HEK293 (cell line): ENCODE measurements around the gene ROR2.

Source experiments
- CTCF ChIP-seq: fragments of 450-650 bp; formaldehyde crosslinking; IDR thresholded peaks from 2 replicates; pipeline ENCODE4 v1.5.1; 2016; ENCODE audit warnings: missing biosample characterization, missing genetic modification characterization
- GFI1B ChIP-seq: fragments of 450-650 bp; formaldehyde crosslinking; IDR thresholded peaks from 2 replicates; pipeline ENCODE4 v1.5.1; 2016; ENCODE audit warnings: missing biosample characterization, missing genetic modification characterization
- SALL2 ChIP-seq: fragments of 450-650 bp; formaldehyde crosslinking; IDR thresholded peaks from 2 replicates; pipeline ENCODE4 v1.5.0; 2017; ENCODE audit warnings: missing biosample characterization, mild to moderate bottlenecking, missing genetic modification characterization, borderline replicate concordance
- ZBTB26 ChIP-seq: fragments of 450-650 bp; formaldehyde crosslinking; optimal IDR thresholded peaks from 2 replicates; pipeline ENCODE3; 2016; ENCODE audit warnings: missing biosample characterization, mild to moderate bottlenecking, missing genetic modification characterization
- ZFP3 ChIP-seq: fragments of 450-650 bp; formaldehyde crosslinking; IDR thresholded peaks from 2 replicates; pipeline ENCODE4 v1.5.1; 2016; ENCODE audit warnings: low read depth, missing biosample characterization, missing genetic modification characterization
- ZNF146 ChIP-seq: fragments of 450-650 bp; formaldehyde crosslinking; IDR thresholded peaks from 2 replicates; pipeline ENCODE4 v1.5.1; 2016; ENCODE audit warnings: missing biosample characterization, missing genetic modification characterization
- ZNF175 ChIP-seq: fragments of 450-650 bp; formaldehyde crosslinking; IDR thresholded peaks from 2 replicates; pipeline ENCODE4 v1.5.1; 2016; ENCODE audit warnings: missing biosample characterization, missing genetic modification characterization
- ZNF24 ChIP-seq: fragments of 450-650 bp; formaldehyde crosslinking; IDR thresholded peaks from 2 replicates; pipeline ENCODE4 v1.5.1; 2016; ENCODE audit warnings: missing biosample characterization, missing genetic modification characterization
- ZNF274 ChIP-seq, 2 experiments: fragments of 200-500 bp in 1 of 2; fragments of 450-650 bp in 1 of 2; sonication (Bioruptor generic) in 1 of 2; formaldehyde crosslinking in 1 of 2; IDR thresholded peaks; 2 replicates each; pipeline versions ENCODE4 v1.5.1 to v1.6.1; 2014 to 2016; ENCODE audit warnings: borderline replicate concordance in 1 of 2, inconsistent platforms in 1 of 2, low read length in 1 of 2, missing biosample characterization in 1 of 2, missing genetic modification characterization in 1 of 2
- ZNF366 ChIP-seq: fragments of 450-650 bp; formaldehyde crosslinking; conservative IDR thresholded peaks from 2 replicates; pipeline ENCODE4 v1.5.1; 2016; ENCODE audit warnings: missing biosample characterization, missing genetic modification characterization
- ZNF747 ChIP-seq: fragments of 450-650 bp; formaldehyde crosslinking; IDR thresholded peaks from 2 replicates; pipeline ENCODE4 v1.5.1; 2016; ENCODE audit warnings: missing biosample characterization, missing genetic modification characterization
- TF ChIP-seq, protein P1 (sequence below): fragments of 450-650 bp; formaldehyde crosslinking; IDR thresholded peaks from 2 replicates; pipeline ENCODE4 v1.5.1; 2016; ENCODE audit warnings: missing biosample characterization, missing genetic modification characterization
- TF ChIP-seq, protein P2 (sequence below): fragments of 450-650 bp; formaldehyde crosslinking; IDR thresholded peaks from 2 replicates; pipeline ENCODE4 v1.5.1; 2016; ENCODE audit warnings: missing biosample characterization, missing genetic modification characterization

DNA sequence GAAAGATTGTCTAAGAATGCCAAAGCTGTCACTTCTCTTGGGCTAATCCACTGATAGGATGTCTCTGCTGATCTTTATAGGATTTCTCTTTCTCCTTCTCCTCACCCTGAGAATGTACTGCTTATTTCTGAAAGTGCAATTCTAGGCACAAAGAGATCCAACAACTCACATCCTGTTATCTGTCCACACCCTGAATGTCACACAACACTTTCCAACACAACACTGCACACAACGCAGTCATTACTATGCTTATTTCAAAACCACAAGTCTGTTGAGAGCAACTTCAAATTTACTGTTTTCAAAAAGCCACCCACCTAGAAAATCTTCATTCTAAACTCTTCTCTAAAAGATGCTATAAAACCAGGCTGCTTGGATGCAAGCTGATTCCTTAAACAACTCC lies 215.0 kb downstream of the ROR2 start:
- TF ChIP-seq ZNF747: no peak
- no peak for TF ChIP-seq GFI1B (tag by site-specific recombination)
- TF ChIP-seq CTCF (tag by site-specific recombination): no peak
- TF ChIP-seq ZNF274 (IDR thresholded peaks at IDR 0.05; ENCODE audit: low read length): no peak
- no peak for TF ChIP-seq ZNF274 (tag by site-specific recombination; IDR thresholded peaks at IDR 0.05; ENCODE audit: borderline replicate concordance)
- TF ChIP-seq ZNF366 (tag by site-specific recombination): no peak
- no peak for TF ChIP-seq ZNF175 (tag by site-specific recombination)
- TF ChIP-seq ZNF24 (tag by site-specific recombination): no peak
- TF ChIP-seq ZBTB26: no peak
- TF ChIP-seq, protein P1, sequence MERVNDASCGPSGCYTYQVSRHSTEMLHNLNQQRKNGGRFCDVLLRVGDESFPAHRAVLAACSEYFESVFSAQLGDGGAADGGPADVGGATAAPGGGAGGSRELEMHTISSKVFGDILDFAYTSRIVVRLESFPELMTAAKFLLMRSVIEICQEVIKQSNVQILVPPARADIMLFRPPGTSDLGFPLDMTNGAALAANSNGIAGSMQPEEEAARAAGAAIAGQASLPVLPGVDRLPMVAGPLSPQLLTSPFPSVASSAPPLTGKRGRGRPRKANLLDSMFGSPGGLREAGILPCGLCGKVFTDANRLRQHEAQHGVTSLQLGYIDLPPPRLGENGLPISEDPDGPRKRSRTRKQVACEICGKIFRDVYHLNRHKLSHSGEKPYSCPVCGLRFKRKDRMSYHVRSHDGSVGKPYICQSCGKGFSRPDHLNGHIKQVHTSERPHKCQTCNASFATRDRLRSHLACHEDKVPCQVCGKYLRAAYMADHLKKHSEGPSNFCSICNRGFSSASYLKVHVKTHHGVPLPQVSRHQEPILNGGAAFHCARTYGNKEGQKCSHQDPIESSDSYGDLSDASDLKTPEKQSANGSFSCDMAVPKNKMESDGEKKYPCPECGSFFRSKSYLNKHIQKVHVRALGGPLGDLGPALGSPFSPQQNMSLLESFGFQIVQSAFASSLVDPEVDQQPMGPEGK (tag by site-specific recombination): no peak
- TF ChIP-seq ZFP3 (tag by site-specific recombination): no peak
- no peak for TF ChIP-seq SALL2 (tag by site-specific recombination)
- no peak for TF ChIP-seq ZNF146 (tag by site-specific recombination)
- TF ChIP-seq, protein P2, sequence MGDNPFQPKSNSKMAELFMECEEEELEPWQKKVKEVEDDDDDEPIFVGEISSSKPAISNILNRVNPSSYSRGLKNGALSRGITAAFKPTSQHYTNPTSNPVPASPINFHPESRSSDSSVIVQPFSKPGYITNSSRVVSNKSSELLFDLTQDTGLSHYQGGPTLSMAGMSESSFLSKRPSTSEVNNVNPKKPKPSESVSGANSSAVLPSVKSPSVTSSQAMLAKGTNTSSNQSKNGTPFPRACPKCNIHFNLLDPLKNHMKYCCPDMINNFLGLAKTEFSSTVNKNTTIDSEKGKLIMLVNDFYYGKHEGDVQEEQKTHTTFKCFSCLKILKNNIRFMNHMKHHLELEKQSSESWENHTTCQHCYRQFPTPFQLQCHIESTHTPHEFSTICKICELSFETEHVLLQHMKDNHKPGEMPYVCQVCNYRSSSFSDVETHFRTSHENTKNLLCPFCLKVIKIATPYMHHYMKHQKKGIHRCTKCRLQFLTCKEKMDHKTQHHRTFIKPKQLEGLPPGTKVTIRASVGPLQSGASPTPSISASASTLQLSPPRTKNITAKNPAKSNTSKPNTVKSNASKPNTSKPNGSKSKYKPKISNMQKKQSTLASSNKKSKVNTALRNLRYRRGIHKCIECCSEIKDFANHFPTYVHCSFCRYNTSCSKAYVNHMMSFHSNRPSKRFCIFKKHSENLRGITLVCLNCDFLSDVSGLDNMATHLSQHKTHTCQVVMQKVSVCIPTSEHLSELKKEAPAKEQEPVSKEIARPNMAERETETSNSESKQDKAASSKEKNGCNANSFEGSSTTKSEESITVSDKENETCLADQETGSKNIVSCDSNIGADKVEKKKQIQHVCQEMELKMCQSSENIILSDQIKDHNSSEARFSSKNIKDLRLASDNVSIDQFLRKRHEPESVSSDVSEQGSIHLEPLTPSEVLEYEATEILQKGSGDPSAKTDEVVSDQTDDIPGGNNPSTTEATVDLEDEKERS (tag by site-specific recombination): no peak
